Panc1 (cell line): Measurements from ENCODE around the gene MIPEP.

Experiments
- CTCF ChIP-seq: fragments of 450-650 bp; IDR thresholded peaks from 2 replicates; pipeline ENCODE4 v1.5.1; 2017; ENCODE audit warnings: mild to moderate bottlenecking
- POLR2AphosphoS5 ChIP-seq: IDR thresholded peaks from 2 replicates; pipeline ENCODE4 v1.6.1; 2012; ENCODE audit warnings: mild to moderate bottlenecking, low read depth, low read length, moderate library complexity
- SIN3A ChIP-seq: IDR thresholded peaks from 2 replicates; pipeline ENCODE4 v1.6.1; 2012; ENCODE audit warnings: low read depth, mild to moderate bottlenecking, low read length, moderate library complexity, borderline replicate concordance; ENCODE audit not compliant: insufficient read depth

GRCh38 chr13:23725922-23726321 lies 163.3 kb downstream of the MIPEP start:
- TF ChIP-seq CTCF: no peak
- TF ChIP-seq SIN3A: no peak
- TF ChIP-seq POLR2AphosphoS5: no peak
